NCI-H524 (cell line): ENCODE measurements around the gene DARS2.
"Not testable (repeated sequence)": the region's sequence is repeated elsewhere in the genome, so short reads cannot be mapped to it uniquely, and the experiment has no call there.

Source experiments
- DNase-seq, 2 experiments: peaks; one replicate each; lab custom pipeline; 2025; lab: John Stamatoyannopoulos, UW

The DARS2 gene

DNA sequence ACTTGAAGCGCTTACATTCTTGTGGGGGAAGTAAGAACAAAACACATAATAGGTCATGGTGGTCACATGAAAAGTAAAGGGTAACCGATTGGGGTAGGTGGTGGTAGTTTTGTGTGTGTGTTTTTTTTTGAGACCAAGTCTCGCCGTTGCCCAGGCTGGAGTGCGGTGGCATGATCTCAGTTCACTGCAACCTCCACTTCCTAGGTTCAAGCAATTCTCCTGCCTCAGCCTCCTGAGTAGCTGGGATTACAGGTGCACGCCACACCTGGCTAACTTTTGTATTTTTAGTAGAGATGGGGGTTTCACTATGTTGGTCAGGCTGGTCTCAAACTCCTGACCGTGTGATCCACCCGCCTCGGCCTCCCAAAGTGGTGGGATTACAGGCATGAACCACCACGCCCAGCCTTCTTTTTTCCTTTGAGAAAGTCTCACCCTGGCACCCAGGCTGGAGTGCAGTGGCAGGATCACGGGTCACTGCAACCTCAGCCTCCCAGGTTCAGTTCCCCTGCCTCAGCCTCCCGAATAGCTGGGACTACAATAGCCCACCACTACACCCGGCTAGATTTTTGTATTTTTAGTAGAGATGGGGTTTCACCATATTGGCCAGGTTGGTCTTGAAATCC is 37.8 kb downstream of the DARS2 start:
- DNase-seq = peak in 1 of 2 experiments; percentile 30

- DNase-seq = peak in 1 of 2 experiments; percentile 30
These were observed 38.3 kb downstream of the DARS2 start for GRCh38 chr1:173862769-173863223.

GRCh38 chr1:173863224-173864161 is 39.0 kb downstream of the DARS2 start:
- no peak for DNase-seq

DNA sequence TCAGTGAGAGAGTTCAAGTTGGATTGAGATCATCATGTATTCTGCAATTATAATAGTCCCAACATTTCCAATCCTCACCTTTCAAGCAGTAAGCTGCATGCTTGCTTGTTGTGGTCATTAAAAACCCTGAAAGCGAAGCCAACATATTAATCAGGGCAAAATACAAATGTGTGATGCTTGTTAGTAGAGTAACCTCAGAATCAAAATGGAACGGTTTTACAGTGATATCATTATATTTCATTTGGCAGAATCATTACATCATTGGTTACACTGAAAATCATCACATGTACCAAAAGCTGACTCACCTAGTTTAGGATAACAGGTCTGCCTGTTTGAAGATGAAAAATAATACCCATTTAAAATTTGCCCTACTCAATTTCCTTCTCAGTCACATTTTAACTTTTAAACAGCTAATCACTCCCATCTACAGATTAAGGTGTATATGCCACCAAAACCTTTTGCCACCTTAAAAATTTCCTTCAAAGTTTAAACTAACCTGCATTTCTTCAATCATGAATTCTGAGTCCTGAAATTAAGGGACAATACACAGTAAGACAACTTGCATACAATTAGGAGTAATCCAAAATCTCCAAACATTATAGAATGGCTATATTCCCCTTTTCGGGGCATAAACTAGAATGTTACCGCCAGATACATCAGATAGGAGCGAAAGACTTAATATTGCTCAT is 39.9 kb downstream of the DARS2 start:
- DNase-seq = no peak

DNA sequence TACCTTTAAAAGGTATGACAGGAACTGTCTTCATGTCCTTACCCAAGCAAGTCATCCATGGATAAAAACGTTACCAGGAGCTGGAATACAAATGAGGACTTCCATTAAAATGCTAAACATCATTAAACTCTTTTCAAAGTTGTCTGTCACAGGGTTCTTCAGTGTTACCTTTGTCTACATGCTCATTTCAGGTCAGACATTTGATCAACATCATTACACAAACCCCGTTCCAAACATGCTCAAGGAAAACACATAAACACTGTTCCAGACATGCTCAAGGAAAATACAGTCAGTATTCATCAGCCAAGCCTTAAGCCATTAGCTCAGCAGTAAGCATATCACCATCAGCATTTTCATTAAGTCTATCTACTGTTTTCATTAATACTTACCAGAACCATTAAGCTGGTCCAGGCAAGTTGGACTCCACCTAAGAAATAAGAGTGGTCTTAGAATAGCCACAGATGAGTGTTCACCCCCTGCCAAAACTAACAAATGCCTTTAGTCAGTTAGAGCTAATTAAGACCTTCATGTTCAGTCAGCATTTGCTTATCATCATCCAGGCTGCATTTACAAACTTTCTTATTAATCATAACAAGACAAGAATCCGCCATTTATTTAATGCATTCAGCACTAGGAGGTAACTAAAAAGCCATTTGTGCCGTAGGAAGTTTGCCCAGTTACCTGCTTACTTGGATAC is 41.1 kb downstream of the DARS2 start:
- DNase-seq = no peak

GRCh38 chr1:173866413-173867115 is 42.1 kb downstream of the DARS2 start:
- no peak for DNase-seq

DNA sequence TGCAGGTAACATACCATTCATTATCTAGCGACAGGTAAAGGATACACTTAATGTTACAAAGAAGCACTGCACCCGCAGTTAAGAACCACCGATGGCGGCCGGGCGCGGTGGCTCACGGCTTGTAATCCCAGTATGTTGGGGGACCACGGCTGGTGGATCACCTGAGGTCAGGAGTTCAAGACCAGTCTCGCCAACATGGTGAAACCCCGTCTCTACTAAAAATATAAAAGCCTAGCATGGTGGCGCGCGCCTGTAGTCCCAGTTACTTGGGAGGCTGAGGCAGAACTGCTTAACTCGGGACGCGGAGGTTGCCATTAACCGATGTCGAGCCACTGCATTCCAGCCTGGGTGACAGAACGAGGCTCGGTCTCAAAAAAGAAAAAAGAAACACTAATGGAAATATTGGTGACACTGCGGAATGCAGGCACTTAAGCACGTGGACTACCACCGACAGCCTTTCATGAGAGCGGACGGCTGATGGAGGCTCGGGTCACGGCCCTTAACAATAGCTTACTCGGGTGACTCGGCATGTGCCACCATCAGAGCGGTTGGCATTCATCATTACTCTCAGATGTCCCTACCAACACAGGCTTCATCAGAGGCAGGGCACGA is 42.8 kb downstream of the DARS2 start:
- DNase-seq = no peak

GRCh38 chr1:173867753-173868265 is 43.3 kb downstream of the DARS2 start, which contains the start of gene GAS5:
GAS5 (minus strand) TSS chr1:173867989.
- DNase-seq = peak; percentile 99

DNA sequence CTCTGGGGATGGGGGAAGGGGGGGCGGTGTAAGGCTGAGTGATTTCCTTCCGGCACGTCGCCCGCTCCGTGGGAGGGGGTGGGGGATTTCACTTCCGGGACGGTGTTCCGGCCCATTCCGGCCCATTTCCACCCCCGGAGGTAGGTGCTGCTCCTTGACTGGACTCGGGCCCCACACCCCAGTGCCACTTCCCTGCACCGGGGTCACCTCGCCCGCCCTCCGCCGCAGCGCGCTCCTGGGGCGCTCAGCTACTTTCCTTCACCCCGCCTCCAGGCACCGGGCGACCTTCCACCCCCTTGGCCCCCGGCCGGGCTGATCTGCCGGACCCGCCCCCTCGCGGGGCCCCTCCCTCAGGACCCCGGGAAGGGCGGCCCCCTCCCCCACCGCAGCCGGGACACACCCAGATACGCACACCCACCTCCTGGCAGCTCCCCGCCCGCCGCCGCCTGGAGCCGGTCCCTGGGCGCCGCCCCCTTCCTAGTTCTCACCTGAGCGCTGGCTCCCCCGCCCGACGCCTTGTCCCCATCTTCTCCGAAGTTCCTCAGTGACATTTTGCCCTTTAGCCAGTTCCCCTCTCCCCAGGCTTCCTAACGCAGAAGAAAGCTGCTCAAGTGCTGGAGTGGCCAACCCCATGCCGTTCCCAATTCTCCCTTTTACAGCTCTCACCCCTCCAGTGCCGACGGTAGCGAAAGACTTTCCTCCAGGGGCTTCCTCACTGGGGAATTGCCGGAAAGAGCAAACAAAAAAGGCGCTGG is 44.0 kb downstream of the DARS2 start, which contains the start of gene ZBTB37:
Gene ZBTB37 (plus strand): TSS at position 115 of the 755 bp plus-strand sequence. CDS start 1,846 bp downstream, outside the sequence.
- DNase-seq = peak; percentile 85 to 87

DNA sequence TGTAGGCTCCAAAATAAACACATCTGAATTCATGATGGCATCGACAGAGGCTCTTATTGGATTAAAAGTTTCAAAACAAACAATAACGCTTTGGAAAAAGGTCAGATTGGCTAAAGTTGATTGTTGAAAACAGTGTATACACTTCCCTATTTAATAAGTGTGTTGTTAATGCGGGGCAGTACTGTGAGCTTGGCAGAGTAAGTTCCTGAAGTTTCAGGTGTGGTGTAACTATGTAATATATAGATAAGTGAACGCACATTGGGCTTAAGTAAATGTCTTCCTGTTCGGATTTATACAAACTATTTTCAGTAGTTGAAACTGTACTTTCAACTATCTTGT is 44.5 kb downstream of the DARS2 start:
- no peak for DNase-seq

DNA sequence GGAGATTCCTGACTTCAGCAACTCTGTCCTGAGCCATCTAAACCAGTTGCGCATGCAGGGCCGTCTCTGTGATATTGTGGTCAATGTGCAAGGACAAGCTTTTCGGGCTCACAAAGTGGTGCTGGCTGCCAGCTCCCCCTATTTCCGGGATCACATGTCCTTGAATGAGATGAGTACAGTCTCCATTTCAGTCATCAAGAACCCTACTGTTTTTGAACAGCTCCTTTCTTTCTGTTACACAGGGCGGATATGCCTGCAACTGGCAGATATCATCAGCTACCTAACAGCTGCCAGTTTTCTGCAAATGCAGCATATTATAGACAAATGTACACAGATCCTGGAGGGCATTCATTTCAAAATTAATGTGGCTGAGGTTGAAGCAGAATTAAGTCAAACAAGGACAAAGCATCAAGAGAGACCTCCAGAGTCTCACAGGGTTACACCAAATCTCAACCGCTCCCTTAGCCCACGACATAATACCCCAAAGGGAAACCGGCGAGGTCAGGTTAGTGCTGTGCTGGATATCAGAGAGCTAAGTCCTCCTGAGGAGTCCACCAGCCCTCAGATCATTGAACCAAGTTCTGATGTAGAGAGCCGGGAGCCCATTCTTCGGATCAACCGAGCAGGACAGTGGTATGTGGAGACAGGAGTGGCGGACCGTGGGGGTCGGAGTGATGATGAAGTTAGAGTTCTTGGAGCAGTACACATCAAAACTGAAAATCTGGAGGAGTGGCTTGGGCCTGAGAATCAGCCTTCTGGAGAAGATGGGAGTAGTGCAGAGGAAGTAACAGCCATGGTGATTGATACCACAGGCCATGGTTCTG is 46.0 kb downstream of the DARS2 start:
- no peak for DNase-seq

DNA sequence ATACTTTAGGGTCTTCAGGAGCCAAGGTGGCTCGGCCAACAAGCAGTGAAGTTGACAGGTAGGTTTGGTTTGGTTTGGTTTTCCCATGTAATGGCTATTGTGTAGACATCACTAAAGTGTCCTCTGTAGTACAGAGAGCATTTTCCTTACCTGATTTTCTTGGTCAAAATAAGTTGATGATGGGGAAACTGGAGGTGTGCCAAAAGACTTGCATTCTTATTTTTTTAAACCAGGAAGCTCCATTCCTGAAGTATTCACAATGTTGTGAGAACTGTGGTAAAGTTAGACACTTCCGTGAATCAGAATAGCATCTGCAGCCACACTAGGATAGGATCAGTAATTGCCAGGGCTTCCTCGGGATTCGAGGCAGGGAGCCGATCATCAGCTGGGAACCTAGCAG is 46.6 kb downstream of the DARS2 start:
- no peak for DNase-seq

- no peak for DNase-seq
These were observed 47.0 kb downstream of the DARS2 start for GRCh38 chr1:173871500-173871899.

GRCh38 chr1:173876732-173877131 is 52.3 kb downstream of the DARS2 start:
- no peak for DNase-seq

DNA sequence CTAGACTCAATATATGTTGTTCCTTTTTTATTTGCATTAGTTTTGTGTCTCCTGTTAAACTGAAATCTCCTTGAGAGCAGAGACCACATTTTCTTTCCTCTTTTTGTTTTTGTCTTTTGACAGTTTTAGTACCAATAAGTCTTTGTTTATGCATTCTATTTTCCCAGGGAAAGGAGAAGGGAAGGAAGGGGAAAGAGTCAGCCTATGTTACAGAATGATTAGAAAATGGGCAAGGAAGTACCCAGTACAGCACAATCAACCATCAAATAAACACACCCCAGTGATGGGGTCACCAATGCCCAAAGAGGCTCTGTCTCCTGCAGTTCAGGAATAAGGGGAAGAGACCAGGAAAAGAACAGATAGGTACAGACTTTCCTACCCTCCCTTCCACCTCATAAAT is 53.8 kb downstream of the DARS2 start:
- DNase-seq = no peak

DNA sequence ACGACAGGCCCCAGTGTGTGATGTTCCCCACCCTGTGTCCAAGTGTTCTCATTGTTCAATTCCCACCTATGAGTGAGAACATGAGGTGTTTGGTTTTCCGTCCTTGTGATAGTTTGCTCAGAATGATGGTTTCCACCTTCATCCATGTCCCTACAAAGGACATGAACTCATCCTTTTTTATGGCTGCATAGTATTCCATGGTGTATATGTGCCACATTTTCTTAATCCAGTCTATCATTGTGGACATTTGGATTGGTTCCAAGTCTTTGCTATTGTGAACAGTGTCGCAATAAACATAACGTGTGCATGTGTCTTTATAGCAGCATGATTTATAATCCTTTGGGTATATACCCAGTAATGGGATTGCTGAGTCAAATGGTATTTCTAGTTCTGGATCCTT is 56.6 kb downstream of the DARS2 start:
- not testable (repeated sequence) for DNase-seq

DNA sequence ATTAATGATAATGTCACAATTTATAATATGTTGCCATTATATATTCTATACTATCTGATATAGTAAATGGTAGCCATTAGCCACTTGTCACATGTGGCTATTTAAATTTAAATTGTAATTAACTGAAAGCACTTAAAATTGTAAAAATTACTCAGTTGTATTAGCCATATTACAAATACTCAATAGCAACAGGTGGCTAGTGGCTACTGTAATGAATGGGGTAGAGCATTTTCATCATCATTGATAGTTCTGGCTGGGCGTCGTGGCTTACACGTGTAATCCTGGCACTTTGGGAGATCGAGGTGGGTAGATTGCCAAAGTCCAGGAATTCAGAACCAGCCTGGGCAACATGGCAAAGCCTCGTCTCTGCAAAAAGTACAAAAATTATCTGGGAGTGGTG is 60.2 kb downstream of the DARS2 start:
- no peak for DNase-seq

- no peak for DNase-seq
These were observed 62.5 kb downstream of the DARS2 start for GRCh38 chr1:173886746-173887611.
